Measurements from ENCODE around the gene ABHD14A.
A peak's percentile ranks its signal among the peaks of the same experiment; 100 is the strongest.

ABHD14A gene

GRCh38 chr3:51935886-51936755 lies 38.7 kb upstream of the ABHD14A start:
- CTCF ChIA-PET, result interaction anchor here (0.6 kb wide), 1 partner anchor 343 kb away, joined by 3 read pairs; the partner anchor contains the start of gene WDR82
- DNase-seq (ENCODE audit: low spot score), result no peak
- H3K27ac ChIP-seq, result no peak overlapping the region; the same call in 1 of the 2 replicates
- POLR2A ChIA-PET (ENCODE audit: low non-redundant PET), result no interaction called here
- no peak for TF ChIP-seq CTCF (conservative IDR thresholded peaks at IDR 0.05; ENCODE audit: low read depth)

- H3K27ac ChIP-seq, result peak overlapping the region; percentile 22
- CTCF ChIA-PET, result no interaction called here
- no peak for DNase-seq (ENCODE audit: low spot score)
These were observed 37.9 kb upstream of the ABHD14A start for GRCh38 chr3:51937014-51937413.

GRCh38 chr3:51937611-51938450 lies 37.0 kb upstream of the ABHD14A start:
- no peak for TF ChIP-seq CTCF (conservative IDR thresholded peaks at IDR 0.05; ENCODE audit: low read depth)
- no peak for DNase-seq (ENCODE audit: low spot score)
- peak overlapping the region; percentile 22 for H3K27ac ChIP-seq
- ChIA-PET CTCF (no interaction called here), POLR2A (ENCODE audit: low non-redundant PET) (no interaction called here)

More at GRCh38 chr3:51937014-51937413, 37.9 kb upstream of the ABHD14A start:
- POLR2A ChIA-PET (ENCODE audit: low non-redundant PET), result no interaction called here
- no peak for TF ChIP-seq CTCF (conservative IDR thresholded peaks at IDR 0.05; ENCODE audit: low read depth)

- no peak for TF ChIP-seq CTCF (conservative IDR thresholded peaks at IDR 0.05; ENCODE audit: low read depth)
- ChIA-PET CTCF (no interaction called here), POLR2A (ENCODE audit: low non-redundant PET) (no interaction called here)
- no peak for DNase-seq (ENCODE audit: low spot score)
- H3K27ac ChIP-seq, result no peak overlapping the region; the same call in 1 of the 2 replicates
These were observed 36.0 kb upstream of the ABHD14A start for GRCh38 chr3:51938780-51939425.

- TF ChIP-seq CTCF (conservative IDR thresholded peaks at IDR 0.05; ENCODE audit: low read depth), result no peak
- ChIA-PET CTCF (interaction anchor here (0.6 to 1.1 kb wide), 4 partner anchors 28 to 1555 kb away, joined by 3 read pairs; partner anchors contain the start of gene ABHD14B), POLR2A (ENCODE audit: low non-redundant PET) (no interaction called here)
- no peak for DNase-seq (ENCODE audit: low spot score)
- H3K27ac ChIP-seq, result peak overlapping the region; percentile 91
These were observed 34.0 kb upstream of the ABHD14A start for GRCh38 chr3:51940648-51941462.
